ENCODE measurements around the gene RAB3A. TPM values are rescaled to one million over a fixed set of nuclear protein-coding genes. Genes with fewer than 3 reads are reported as not detected.

The RAB3A gene
- total and polyA plus RNA-seq, 9 of the 15 experiments (the other 6 are each of a cell fraction or from before 2014, with no cell fraction given) = 0.17 to 5.1 (median 0.90) TPM; not detected in 1

DNA sequence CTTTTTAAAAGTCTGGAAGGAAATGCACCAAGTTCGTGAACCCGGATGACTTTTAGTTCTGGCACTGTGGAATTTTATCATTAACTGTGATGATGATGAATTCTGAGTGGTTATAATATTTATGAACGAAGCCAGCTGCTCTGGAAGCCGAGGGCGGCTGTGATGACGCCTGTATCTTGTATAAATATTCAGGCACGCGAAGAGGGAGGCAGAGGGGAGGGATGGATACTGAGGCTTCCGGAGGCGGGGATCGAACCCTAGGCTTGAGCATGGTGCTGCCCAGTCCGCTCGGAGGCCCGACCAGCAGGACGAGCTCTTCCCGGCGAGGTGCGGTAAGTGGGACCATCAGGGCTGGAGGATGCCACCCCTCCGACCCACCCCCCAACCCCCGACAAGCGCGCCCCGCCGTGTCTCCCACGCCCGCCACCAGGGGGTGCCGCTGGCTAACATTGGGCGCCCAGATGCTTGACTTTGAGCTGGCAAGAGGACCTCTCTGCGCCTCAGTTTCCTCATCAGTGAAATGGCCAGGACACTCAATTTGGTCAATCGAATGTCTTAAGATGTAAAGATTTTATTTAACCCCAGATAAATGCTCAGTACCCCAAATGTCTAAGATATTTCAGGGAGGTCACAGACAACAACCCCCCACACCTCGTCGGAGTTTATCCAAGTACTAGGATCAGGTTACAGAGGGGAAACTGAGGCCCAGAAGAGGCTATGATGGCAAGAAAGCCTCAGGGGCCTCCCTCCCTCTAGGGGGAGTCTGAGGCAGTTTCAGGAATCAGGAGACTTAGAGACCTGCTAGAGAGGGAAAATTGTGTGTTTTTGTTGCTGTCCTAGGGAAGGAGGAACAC is 4.5 kb upstream of the RAB3A start (continued):
- TF ChIP-seq KLF16 (IDR thresholded peaks at IDR 0.05) = no peak
- no peak for TF ChIP-seq ZNF274 (IDR thresholded peaks at IDR 0.05; ENCODE audit: borderline replicate concordance, low read depth, low read length)
- TF ChIP-seq L3MBTL2 (IDR thresholded peaks at IDR 0.05) = no peak
- TF ChIP-seq MITF (IDR thresholded peaks at IDR 0.05) = no peak
- TF ChIP-seq CREB5 (CRISPR knock-in tag; IDR thresholded peaks at IDR 0.05) = no peak
- 0 out of 2 replicates have a peak, but pooled peaks have one; percentile 18 for TF ChIP-seq RB1 (IDR thresholded peaks at IDR 0.05; ENCODE audit: low read depth)
- no peak for TF ChIP-seq RBBP5 (IDR thresholded peaks at IDR 0.05; ENCODE audit: borderline replicate concordance, insufficient read depth, low read length, poor library complexity, severe bottlenecking)
- peak in 1 of 2 experiments; percentile 53; a peak in 2 of 4 replicates for TF ChIP-seq MAZ (CRISPR knock-in tag; conservative IDR thresholded peaks at IDR 0.05 in 1 of 2, IDR thresholded peaks at IDR 0.05 in 1 of 2)
- no peak for TF ChIP-seq SAFB (IDR thresholded peaks at IDR 0.05; ENCODE audit: borderline replicate concordance, low read depth, low read length)
- TF ChIP-seq CTCFL (IDR thresholded peaks at IDR 0.05; ENCODE audit: borderline replicate concordance, insufficient read depth, low read depth, low read length, poor library complexity, severe bottlenecking) = peak; percentile 20
- TF ChIP-seq RCOR1 (IDR thresholded peaks at IDR 0.05; ENCODE audit: borderline replicate concordance in 1 of 2, low read depth in 2 of 2, low read length in 2 of 2) = 0 out of 4 replicates have a peak, but pooled peaks of 1 of the 2 experiments have one; percentile 8
- TF ChIP-seq, protein P1, sequence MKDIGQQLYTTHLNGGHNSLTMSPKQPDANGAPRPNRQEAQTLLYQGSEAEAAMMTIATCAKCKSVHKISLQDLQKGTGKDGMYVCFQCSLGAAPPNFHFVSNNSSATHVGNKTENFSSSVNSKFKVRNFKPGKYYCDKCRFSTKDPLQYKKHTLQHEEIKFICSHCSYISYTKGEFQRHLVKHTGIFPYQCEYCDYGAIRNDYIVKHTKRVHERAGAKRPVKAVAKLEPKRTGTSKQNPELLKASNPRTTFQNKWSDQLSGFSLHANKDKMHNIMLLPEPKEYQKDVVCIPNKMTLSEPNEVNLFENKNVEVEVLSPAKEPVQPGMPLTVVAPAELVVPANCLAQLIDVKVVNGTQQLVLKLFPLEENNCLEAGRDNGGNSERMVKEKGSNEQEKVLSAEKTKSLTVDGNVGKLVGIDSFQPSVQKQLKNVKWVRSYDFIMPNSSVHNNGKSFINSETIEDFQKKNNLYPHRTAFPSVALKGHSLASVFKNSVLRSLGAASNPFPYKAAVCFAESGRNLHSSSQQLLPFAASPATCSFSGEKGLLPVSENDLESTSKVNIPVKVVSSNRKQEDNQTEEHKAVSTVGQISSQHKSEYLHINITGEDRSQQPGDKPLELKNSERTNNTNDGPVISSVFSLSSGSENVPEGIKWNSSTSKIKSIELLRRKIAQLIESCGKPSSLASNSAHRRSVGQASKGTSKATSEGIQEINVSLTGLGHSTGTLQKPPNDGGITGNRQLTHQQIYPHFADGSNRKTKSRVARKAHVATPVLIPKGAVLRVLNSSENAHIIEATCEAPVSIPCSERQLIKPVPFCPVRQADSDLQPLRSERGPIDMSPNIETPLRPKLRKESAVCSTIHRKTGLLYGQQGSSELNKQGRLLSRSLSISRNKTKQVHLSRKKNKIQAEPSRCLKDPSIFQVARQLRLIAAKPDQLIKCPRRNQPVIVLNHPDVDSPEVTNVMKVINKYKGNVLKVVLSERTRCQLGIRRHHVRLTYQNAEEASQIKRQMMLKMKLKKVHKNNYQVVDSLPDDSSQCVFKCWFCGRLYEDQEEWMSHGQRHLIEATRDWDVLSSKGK (CRISPR knock-in tag; IDR thresholded peaks at IDR 0.05) = no peak
- TF ChIP-seq NFATC3 (IDR thresholded peaks at IDR 0.05) = no peak; the same call in 1 of the 2 replicates
- no peak for TF ChIP-seq ZNF23 (CRISPR knock-in tag; IDR thresholded peaks at IDR 0.05)
